Measurements from ENCODE around the gene AUTS2. TPM values are rescaled to one million over a fixed set of nuclear protein-coding genes. Genes with fewer than 3 reads are reported as not detected.

The AUTS2 gene
- total and polyA plus RNA-seq, 2 of the 8 experiments (the other 6 are each of a cell fraction or from before 2014, with no cell fraction given), result 25.9 to 101 TPM

- no peak overlapping the region for H2AK5ac ChIP-seq (ENCODE audit: low read depth, low read length)
- H3K18ac ChIP-seq (ENCODE audit: extremely low read depth, low read length), result peak overlapping the region; percentile 74; the same call in 1 of the 2 replicates
- FAIRE-seq, result no peak
- H3K4ac ChIP-seq (replicated peaks; ENCODE audit: insufficient read length, low read depth, low read length), result no peak overlapping the region
- no peak overlapping the region for H2BK20ac ChIP-seq (ENCODE audit: low read length)
- H3K9ac ChIP-seq (replicated peaks in 1 of 4; ENCODE audit: extremely low read depth in 1 of 4, low read depth in 3 of 4, low read length in 3 of 4), result peak overlapping the region; percentile 86 to 97 (median 91)
- peak in 1 of 2 experiments; percentile 65 for DNase-seq (ENCODE audit: low read depth in 1 of 2, low spot score in 2 of 2)
- peaks cover 21 to 50% of the 10 kb centered on the region in 2 experiments for H3K79me2 ChIP-seq (ENCODE audit: control insufficient read depth in 1 of 2, insufficient read depth in 2 of 2, low read length in 2 of 2)
- no peak overlapping the region for H2BK12ac ChIP-seq (ENCODE audit: low read depth, low read length)
- no peak overlapping the region for H2BK15ac ChIP-seq (ENCODE audit: low read length)
- peaks cover 7 to 23% (median 10%) of the 10 kb centered on the region in 4 experiments; a peak in 6 of 7 replicates for H3K4me1 ChIP-seq (replicated peaks in 1 of 4; ENCODE audit: control insufficient read depth in 3 of 4, insufficient read depth in 4 of 4, low read length in 3 of 4)
- H3K14ac ChIP-seq (ENCODE audit: insufficient read length), result no peak overlapping the region
- peak overlapping the region; percentile 90 to 98 (median 92) for H3K4me3 ChIP-seq (ENCODE audit: extremely low read depth in 1 of 4, insufficient read depth in 2 of 4, low read depth in 3 of 4, low read length in 4 of 4)
- ChIA-PET POLR2A (ENCODE audit: partially characterized antibody) (interaction anchor here (0.6 to 4.0 kb wide), 18 partner anchors 8 to 112 kb away, joined by 3 to 21 read pairs (median 4); no protein-coding TSS in a partner anchor), CTCF (ENCODE audit: partially characterized antibody) (interaction anchor here (0.9 to 2.1 kb wide), 5 partner anchors 21 to 189 kb away, joined by 3 to 6 read pairs (median 4); no protein-coding TSS in a partner anchor)
- no peak for TF ChIP-seq JUND (IDR thresholded peaks at IDR 0.05; ENCODE audit: low read length)
- TF ChIP-seq KDM4A (IDR thresholded peaks at IDR 0.05; ENCODE audit: low read depth, low read length, severe bottlenecking), result no peak
- peak; percentile 28 for TF ChIP-seq TAF7 (optimal IDR thresholded peaks at IDR 0.05; ENCODE audit: borderline replicate concordance, low read depth, low read length)
- TF ChIP-seq CBX5 (IDR thresholded peaks at IDR 0.05; ENCODE audit: low read depth, low read length), result no peak
- TF ChIP-seq SIX5 (IDR thresholded peaks at IDR 0.05; ENCODE audit: low read depth, low read length), result no peak
- TF ChIP-seq SUZ12 (IDR thresholded peaks at IDR 0.05; ENCODE audit: low read length), result no peak
- TF ChIP-seq POLR2AphosphoS5 (IDR thresholded peaks at IDR 0.05; ENCODE audit: low read depth, low read length), result peak; percentile 1; the same call in 1 of the 2 replicates
- no peak for TF ChIP-seq CEBPB (IDR thresholded peaks at IDR 0.05; ENCODE audit: low read depth, low read length)
- TF ChIP-seq PHF8 (conservative IDR thresholded peaks at IDR 0.05; ENCODE audit: low read depth, low read length), result 0 out of 2 replicates have a peak, but pooled peaks have one; percentile 27
- TF ChIP-seq POLR2A (IDR thresholded peaks at IDR 0.05; ENCODE audit: control extremely low read depth in 1 of 2, low read depth in 2 of 2, low read length in 2 of 2), result peak in 1 of 2 experiments; percentile 67; a peak in 2 of 3 replicates
- TF ChIP-seq MAX (IDR thresholded peaks at IDR 0.05), result peak; percentile 73
- TF ChIP-seq RBBP5 (IDR thresholded peaks at IDR 0.05; ENCODE audit: borderline replicate concordance, low read depth, low read length), result peak; percentile 3; the same call in 1 of the 2 replicates
- peak; percentile 38; the same call in 1 of the 2 replicates for TF ChIP-seq TAF1 (IDR thresholded peaks at IDR 0.05; ENCODE audit: low read depth, low read length)
- H2BK120ac ChIP-seq (replicated peaks; ENCODE audit: low read depth, low read length), result no peak overlapping the region
- 3% methylated on average over 43 of the region's 80 CpGs; no CpG with 5 or more reads in 1 of the 2 experiments for WGBS, 2 experiments (ENCODE audit: extremely low coverage in 1 of 2, insufficient coverage in 1 of 2, insufficient read length in 1 of 2, insufficient replicate concordance in 2 of 2, low coverage in 1 of 2, low lambda C conversion rate in 2 of 2, missing lambda C conversion rate in 1 of 2)
- peak overlapping the region; percentile 93 for H4K8ac ChIP-seq (ENCODE audit: extremely low read depth, insufficient read depth, low read length)
- peak overlapping the region; percentile 64 for H4K91ac ChIP-seq (replicated peaks; ENCODE audit: insufficient read length, low read length)
- H4K5ac ChIP-seq (ENCODE audit: insufficient read length, low read depth, low read length), result peak overlapping the region; percentile 86
- H3K36me3 ChIP-seq (ENCODE audit: control insufficient read depth in 2 of 4, insufficient read depth in 4 of 4, low read length in 3 of 4), result peaks cover 0 to 21% (median 2%) of the 10 kb centered on the region in 4 experiments; a peak in 1 of 8 replicates
- H3K23ac ChIP-seq (ENCODE audit: insufficient read length), result no peak overlapping the region
- peak overlapping the region; percentile 94 for H3K56ac ChIP-seq (replicated peaks; ENCODE audit: insufficient read length, low read depth, low read length)
- H3K4me2 ChIP-seq (ENCODE audit: insufficient read depth in 1 of 2, low read depth in 2 of 2, low read length in 2 of 2), result peak overlapping the region; percentile 76 to 81
- H3K9me3 ChIP-seq (ENCODE audit: insufficient read depth in 2 of 2, low read depth in 1 of 2, low read length in 1 of 2), result no peaks in the 10 kb centered on the region
- peaks cover 2 to 4% of the 10 kb centered on the region in 2 experiments for H4K20me1 ChIP-seq (replicated peaks in 1 of 2; ENCODE audit: control insufficient read depth in 1 of 2, insufficient read depth in 2 of 2, low read length in 2 of 2)
- H2AFZ ChIP-seq (ENCODE audit: low read length), result no peak overlapping the region
- no peaks in the 10 kb centered on the region for H3K79me1 ChIP-seq (ENCODE audit: low read depth, low read length)
- H3K23me2 ChIP-seq (ENCODE audit: low read depth, low read length), result peaks cover 4% of the 10 kb centered on the region
- peak overlapping the region; percentile 84 for H3K27ac ChIP-seq (ENCODE audit: low read depth, low read length)
- H3K27me3 ChIP-seq (replicated peaks in 1 of 4; ENCODE audit: control insufficient read depth in 3 of 4, extremely low read depth in 1 of 4, insufficient read depth in 3 of 4, low read length in 3 of 4), result peaks cover 2 to 14% (median 13%) of the 10 kb centered on the region in 4 experiments
- H2BK5ac ChIP-seq (ENCODE audit: low read depth, low read length), result no peak overlapping the region; the same call in 1 of the 2 replicates
These were observed 1096.2 kb downstream of the AUTS2 start for GRCh38 chr7:70694434-70694970.
